Activated CD4-positive, alpha-beta T cell treated with anti-CD3 and anti-CD28 coated beads for 4 hours (primary cell): ENCODE results near the gene ROGDI.

Experiments
- DNase-seq, 2 donors: peaks; one replicate each; pipeline ENCODE4 v3.0.0-alpha.2; 2020

Gene ROGDI

DNA sequence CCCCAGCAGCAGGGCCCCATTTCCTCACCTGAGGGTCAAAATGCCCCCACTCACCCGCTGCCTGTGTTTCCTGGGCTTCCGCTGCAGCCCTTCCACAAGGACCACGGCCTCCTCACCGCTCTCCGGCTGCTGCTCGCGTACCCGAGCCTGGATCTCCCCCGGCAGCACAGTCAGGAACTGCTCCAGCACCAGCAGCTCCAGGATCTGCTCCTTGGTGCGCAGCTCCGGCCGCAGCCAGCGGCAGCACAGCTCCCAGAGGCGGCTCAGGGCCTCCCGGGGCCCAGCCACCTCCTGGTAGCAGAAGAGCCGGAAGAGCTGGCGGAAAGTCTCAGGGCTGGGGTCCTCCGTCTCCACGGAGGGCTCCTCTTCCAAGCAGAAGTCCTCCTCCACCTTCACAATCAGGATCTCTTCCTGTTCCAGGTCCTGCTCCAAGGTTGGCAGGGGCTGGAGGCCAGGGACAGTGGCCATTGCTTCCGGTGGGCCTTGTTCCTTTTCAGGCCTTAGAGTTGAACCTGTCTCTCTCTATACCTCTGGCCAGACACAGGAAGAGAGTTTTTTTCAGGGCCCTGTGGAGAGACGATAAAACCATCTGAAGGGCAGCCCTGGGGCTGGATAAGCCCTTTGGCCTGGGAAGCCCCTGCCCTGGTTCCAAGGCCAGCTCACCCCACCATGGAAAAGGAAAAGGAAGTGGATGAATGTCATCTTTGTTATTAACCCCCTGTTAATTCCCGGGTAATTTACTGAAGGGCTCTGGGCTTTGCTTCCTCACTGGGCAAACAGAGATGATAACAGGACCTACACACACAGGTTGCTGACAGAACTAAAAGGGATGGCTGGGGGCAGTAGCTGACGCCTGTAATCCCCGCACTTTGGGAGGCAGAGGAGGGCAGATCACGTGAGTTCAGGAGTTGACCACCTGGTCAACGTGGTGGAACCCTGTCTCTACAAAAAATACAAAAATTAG, 36.6 kb downstream of the ROGDI start:
- no peak for DNase-seq

DNA sequence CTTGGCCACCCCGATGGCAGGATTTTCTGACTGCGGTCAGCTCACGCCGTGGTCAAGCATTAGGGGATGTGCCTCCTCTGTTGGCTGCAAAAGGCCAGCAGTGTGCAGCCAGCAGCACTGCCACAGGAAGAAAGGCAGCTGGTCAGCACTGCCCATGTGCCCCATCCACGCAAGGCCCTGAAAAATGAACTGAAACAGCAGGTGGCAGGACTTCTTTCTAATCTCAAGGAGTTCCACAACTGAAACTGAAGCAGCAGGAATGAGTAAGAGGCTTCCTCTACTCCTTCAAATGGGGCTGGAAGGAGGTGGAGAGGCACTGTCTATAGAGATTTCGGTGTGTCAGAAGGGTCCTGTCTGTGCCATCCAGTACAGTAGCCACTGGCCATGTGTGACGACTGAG, 38.6 kb downstream of the ROGDI start:
- no peak for DNase-seq

DNA sequence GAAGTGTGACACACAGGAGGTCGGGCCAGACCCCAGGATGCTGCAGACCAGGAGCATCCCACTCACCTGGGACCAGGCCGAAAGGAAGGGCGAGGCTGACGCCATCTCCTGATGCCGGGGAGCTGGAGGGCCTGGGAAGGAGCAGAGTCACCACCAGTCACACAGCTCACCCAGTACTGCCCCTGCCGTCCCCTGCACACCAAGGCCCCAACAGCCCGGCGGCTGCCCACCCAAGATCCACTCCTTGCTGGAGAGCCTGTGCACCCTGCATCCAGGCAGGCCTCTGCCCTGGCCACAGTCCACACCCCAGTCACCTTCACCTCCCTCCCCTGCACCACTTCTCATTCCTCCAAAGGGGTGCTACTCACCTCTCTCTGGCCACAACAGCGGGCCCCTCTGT, 40.2 kb downstream of the ROGDI start:
- no peak for DNase-seq

DNA sequence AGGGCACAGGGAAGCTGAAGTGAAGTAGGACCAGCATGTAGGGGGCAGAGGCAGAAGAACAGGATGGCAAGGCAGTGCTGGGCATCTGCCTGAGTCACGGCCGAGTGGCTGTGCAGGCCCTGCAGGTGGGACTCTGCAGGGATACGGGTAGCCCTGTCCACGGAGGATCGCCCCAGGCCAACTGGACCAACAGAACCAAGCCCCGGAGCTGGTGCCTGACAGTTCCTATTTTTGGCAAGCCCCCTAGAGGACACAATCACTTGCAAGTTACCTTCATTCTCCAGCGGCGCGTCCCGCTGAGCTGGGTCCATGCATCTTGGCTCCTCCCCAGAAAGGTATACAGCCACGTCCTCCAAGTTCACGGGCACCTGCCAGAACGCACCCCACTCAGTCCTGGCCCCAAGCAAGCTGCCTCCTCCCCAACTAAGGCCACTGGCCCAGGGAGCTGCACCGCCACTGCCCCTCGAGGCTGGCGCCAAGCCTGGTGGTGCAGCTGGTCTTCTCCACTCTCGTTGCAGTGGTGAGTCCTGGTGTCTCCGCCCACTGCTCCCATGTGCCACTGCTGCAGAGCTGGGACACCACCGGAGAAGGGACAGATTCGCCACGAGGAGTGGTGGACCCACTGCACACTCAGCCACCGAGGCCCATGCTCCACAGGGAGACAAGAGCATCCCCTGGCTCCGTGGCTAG, 42.1 kb downstream of the ROGDI start:
- DNase-seq, result no peak

DNA sequence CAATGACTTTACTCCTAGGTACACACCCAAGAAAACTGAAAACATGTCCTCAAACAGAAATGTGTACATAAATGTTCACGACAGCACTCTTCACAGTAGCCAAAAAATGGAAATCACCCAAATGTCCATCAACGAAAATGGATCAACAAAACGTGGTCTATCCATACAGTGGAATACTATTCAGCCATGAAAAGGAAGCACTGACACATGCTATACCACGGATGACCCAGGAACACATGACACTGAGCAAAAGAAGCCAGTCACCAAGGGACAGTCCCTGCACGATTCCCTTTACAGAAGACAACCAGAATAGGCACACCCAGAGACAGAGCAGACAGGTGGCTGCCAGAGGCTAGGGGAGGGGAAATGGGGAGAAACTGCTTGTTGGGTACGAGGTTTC, 46.7 kb downstream of the ROGDI start:
- DNase-seq, result no peak

DNA sequence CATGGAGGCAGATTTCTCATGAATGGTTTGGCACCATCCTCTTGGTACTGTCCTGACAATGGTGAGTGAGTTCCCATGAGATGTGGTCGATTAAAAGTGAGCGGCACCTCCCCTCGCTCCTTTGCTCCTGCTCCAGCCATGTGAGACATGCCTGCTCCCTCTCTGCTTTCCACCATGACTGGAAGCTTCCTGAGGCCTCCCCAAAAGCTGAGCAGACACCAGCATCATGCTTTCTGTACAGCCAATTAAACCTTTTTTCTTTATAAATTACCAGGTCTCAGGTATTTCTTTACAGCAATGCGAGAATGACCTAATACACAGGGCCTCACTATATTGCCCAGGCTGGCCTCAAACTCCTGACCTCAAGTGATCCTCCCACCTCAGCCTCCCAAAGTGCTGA, 47.6 kb downstream of the ROGDI start:
- no peak for DNase-seq

DNA sequence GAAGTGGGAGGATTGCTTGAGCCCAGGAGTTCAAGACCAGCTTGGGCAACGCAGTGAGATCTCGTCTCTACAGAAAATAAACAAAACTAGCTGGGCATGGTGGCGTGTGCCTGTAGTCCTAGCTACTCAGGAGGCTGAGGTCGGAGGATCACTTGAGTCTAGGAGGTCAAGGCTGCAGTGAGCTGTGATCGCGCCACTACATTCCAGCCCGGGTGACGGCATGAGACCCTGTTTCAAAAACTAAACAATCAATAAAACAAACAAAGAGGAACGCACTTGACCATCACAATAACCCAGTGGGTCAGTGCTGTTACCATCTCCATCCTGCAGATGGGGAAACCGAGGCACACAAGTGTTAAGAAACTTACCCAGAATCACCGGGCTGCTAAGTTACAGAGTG, 49.2 kb downstream of the ROGDI start:
- no peak for DNase-seq

DNA sequence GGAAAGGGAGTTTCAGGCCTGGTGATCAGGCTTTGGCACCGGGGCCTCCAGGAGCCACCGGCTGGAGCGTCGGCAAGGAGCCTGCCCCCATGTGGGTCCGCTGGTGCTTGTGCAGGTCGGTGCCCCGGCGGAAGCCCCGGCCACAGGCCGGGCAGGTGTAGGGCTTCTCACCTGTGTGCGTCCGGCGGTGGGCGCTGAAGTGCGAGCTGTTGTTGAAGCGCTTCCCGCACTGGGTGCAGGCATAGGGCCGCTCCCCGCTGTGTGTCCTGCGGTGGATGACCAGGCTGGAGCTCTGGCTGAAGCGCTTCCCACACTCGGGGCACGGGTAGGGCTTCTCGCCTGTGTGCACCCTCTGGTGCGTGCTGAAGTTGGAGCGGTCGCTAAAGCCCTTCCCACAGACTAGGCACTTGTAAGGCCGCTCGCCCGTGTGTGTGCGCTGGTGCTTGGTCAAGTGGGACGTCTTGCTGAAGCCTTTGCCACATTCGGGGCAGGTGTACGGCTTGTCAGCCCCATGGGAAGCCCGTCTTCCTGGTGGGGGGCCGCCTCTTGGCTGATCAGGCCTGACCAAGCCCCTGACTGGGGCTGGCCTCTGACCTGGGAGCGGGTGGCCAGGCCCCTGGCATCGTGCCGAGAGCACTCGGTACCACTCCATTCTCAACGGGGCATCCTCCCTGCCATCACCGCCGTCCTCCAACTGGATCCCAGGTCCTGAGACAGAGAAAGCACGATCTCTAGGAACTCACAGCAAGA, 49.9 kb downstream of the ROGDI start:
- DNase-seq, result no peak

DNA sequence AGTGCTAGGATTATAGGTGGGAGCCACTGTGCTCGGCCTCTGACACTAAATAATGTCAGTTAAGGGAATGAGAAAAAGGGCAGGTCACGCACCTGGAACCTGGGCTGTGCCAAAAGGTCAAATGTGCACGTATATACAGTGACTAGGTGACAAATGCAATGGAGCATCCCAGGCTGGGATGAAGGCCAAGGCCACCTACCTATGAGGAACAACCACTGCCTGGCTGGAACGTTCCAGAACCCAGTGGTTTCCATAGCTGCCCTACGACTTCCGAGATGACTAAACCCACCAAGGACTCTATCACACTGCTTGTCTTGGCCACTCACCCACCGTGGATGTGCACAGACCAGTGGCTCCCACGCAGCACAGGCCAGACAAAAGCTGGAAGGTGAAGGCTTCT, 51.5 kb downstream of the ROGDI start:
- no peak for DNase-seq

DNA sequence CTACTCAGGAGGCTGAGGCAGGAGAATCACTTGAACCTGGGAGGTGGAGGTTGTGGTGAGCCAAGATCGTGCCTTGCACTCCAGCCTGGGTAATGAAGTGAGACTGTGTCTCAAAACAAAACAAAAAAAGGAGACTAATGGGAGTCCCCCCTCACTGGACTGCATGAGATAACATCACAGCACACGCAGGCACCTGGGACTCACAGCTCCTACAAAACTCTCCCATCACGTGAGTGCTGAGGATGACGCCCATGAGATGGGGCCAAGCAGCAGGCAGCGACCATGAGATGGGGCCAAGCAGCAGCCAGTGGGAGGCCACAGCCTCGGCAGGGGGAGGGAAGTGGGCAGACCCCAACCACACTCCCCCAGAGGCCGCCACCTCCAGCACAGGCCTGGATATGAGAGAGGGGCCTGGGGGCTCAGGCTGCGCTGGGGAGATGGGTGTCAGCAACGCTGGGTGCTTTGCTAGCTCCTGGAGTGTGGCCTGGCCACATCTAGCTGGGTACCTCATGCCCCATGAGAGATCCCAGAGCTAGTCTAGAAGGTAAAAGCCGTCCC, 52.7 kb downstream of the ROGDI start:
- no peak for DNase-seq

DNA sequence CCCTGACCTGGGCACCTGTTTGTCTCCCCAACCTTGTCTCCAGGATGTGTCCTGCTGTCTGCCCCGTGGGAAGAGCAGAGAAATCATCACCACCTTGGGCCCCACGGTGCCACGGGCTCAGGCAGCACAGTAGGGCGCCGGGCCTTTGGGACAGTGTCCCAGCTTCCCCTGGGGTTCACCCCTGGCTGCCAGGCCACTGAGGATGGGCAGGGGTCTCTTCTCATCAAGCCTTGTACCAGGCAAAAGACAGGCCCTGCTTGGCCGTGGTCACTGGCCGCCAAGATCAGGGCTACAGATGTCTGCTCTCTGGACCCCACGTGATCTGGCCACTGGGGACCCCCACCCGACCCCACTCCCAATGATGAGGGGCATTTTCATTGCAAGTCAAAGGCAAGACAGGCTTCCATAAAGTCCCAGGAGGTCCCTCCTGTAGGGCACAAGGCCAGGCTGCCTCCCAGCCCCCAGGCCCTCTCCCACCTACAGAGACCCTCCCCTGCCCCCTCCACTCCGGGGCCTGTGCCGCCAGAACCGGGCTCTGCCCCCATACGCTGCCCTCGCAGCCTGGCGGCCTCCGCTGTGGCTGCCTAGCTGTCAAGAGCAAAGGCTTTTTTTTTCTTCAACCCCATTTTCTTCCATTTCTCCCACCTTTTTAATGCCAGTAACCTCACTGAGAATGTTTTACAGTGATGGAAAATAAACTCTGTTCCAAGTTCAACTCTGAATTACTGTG, 53.6 kb downstream of the ROGDI start:
- no peak for DNase-seq

DNA sequence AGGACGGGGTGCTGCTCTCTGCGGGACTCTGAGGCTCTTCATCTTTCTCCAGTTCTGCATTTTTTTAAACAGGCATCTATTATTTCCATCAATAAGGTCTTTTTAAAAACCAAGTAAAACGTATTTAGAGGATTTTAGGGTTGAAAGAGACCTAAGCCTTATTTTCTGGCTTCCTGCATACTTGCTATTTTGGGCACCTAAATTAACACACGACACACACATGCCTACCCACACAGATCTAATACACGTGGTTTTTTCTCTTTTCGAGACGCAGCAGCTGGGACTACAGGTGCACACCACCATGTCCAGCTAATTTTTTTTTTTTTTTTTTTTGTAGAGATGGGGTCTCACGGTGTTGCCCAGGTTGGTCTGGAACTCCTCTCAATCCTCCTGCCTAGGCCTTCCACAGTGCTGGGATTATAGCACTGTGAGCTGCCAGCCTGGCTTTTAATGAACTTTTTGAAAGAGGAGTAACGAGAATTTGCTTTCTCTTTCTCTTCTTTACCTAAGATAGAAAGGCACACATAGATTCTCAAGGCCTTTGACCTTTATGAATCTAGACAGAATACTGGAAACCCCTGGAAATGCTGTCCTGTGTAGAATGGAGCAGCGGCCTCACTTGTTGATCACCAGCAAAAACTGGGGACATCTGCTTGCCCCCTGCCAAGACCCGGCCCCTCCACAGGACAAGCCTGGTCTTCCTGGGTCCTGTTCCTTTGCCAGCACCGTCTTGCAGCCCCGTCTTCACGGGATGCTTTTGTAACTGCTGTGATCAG, 54.3 kb downstream of the ROGDI start:
- no peak for DNase-seq

DNA sequence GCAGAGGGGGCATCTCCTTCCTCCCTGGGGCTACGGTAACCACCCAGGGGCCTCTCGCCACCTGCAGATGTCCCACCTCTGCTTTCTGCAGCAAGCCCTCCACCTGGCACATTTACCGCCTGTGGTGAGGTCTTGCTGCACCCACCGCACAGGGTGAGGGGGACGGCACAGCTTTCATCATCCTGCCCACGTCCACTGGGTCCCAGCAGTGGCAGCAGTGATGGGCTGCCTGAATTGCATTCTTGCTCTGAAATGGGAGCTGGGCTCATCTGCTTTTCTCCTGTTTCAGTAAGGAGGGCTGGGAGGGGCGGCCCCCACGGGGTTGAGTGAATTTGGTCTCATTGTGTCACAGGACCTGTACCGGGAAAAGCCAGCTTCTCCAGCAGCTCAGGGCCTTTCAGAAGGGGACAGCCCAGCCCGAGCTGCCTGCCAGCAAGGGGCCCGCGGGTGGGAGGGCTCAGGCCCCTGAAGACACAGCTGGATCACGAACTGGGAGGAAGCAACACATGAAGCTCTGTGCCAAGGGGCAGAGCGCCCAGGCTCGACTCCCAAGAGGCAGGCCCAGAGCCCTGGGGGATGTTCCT, 55.4 kb downstream of the ROGDI start:
- DNase-seq, result no peak
